ENCODE results near the gene TGFB2.

The TGFB2 gene

GRCh38 chr1:218430822-218431221, 85.7 kb downstream of the TGFB2 start:
- TF ChIP-seq CTCF (IDR thresholded peaks at IDR 0.05; ENCODE audit: low read depth, low read length) = no peak
- in situ Hi-C loops (cut with HindIII; ENCODE audit: low sequenced_read_pairs) = no loop called here
- no peak for DNase-seq (ENCODE audit: low read depth, low spot score)
- no peak overlapping the region for H3K4me3 ChIP-seq (ENCODE audit: low read depth, low read length)

GRCh38 chr1:218431476-218431875, 86.3 kb downstream of the TGFB2 start:
- in situ Hi-C loops (cut with HindIII; ENCODE audit: low sequenced_read_pairs) = no loop called here
- H3K4me3 ChIP-seq (ENCODE audit: low read depth, low read length) = no peak overlapping the region
- no peak for DNase-seq (ENCODE audit: low read depth, low spot score)
- no peak for TF ChIP-seq CTCF (IDR thresholded peaks at IDR 0.05; ENCODE audit: low read depth, low read length)

- no peak overlapping the region for H3K4me3 ChIP-seq (ENCODE audit: low read depth, low read length)
- peak; percentile 61 for DNase-seq (ENCODE audit: low read depth, low spot score)
- TF ChIP-seq CTCF (IDR thresholded peaks at IDR 0.05; ENCODE audit: low read depth, low read length) = no peak
- in situ Hi-C loops (cut with HindIII; ENCODE audit: low sequenced_read_pairs) = no loop called here
Observed at GRCh38 chr1:218433744-218434143, 88.6 kb downstream of the TGFB2 start.

GRCh38 chr1:218435528-218435927, 90.4 kb downstream of the TGFB2 start:
- H3K4me3 ChIP-seq (ENCODE audit: low read depth, low read length) = no peak overlapping the region
- TF ChIP-seq CTCF (IDR thresholded peaks at IDR 0.05; ENCODE audit: low read depth, low read length) = no peak
- in situ Hi-C loops (cut with HindIII; ENCODE audit: low sequenced_read_pairs) = no loop called here

DNA sequence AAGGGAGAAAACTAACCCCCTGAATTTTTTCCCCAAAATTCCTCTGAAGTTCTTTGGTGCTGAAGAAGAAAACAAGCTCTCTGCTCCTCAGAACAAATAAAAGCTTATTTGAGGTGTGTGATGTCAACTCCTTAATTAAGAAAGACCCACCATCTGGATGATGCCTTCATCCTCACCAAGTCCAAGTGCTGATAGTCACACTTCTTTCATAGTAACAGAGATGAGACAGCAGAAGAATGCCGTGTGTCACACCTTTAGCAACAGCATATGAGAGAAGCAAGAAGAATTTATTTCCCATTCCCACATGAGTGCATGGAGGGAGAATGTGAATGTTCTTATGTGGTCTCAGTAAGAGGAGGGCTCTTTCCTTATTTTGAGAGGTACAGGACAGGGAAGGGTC, 91.2 kb downstream of the TGFB2 start:
- no peak for DNase-seq (ENCODE audit: low read depth, low spot score)
- TF ChIP-seq CTCF (IDR thresholded peaks at IDR 0.05; ENCODE audit: low read depth, low read length) = no peak
- no peak overlapping the region for H3K4me3 ChIP-seq (ENCODE audit: low read depth, low read length)
- in situ Hi-C loops (cut with HindIII; ENCODE audit: low sequenced_read_pairs) = no loop called here

More at GRCh38 chr1:218435528-218435927, 90.4 kb downstream of the TGFB2 start:
- no peak for DNase-seq (ENCODE audit: low read depth, low spot score)

GRCh38 chr1:218436997-218437396, 91.9 kb downstream of the TGFB2 start:
- DNase-seq (ENCODE audit: low read depth, low spot score) = no peak
- in situ Hi-C loops (cut with HindIII; ENCODE audit: low sequenced_read_pairs) = no loop called here
- H3K4me3 ChIP-seq (ENCODE audit: low read depth, low read length) = no peak overlapping the region
- no peak for TF ChIP-seq CTCF (IDR thresholded peaks at IDR 0.05; ENCODE audit: low read depth, low read length)

Data from astrocyte of the spinal cord (primary cell).